Prostate gland (tissue), 2 donors: ENCODE results near the gene MGRN1.

Source experiments
- CTCF ChIP-seq, 4 experiments: fragments of 200-600 bp in 2 of 4; fragments of 450-650 bp in 2 of 4; sonication (generic) in 2 of 4; IDR thresholded peaks; 1 replicate in 3 of 4; 2 replicates in 1 of 4; pipeline ENCODE4 v1.5.1; 2016 to 2019; ENCODE audit warnings: antibody characterized with exemption in 4 of 4, mild to moderate bottlenecking in 2 of 4, moderate library complexity in 2 of 4
- POLR2A ChIP-seq: fragments of 450-650 bp; IDR thresholded peaks from one replicate; pipeline ENCODE4 v1.6.1; 2016; ENCODE audit warnings: antibody characterized with exemption, mild to moderate bottlenecking
- POLR2AphosphoS5 ChIP-seq: sonication (generic); formaldehyde crosslinking; IDR thresholded peaks from one replicate; pipeline ENCODE4 v1.6.1; 2017; ENCODE audit warnings: antibody characterized with exemption

GRCh38 chr16:4633910-4634635 lies 9.4 kb downstream of the MGRN1 start:
- TF ChIP-seq CTCF (IDR thresholded peaks at IDR 0.05) (no peak), POLR2A (no peak), POLR2AphosphoS5 (no peak)
